Measurements from ENCODE around the gene LRRC41.
"Not testable (repeated sequence)": the region's sequence is repeated elsewhere in the genome, so short reads cannot be mapped to it uniquely, and the experiment has no call there.

DNA sequence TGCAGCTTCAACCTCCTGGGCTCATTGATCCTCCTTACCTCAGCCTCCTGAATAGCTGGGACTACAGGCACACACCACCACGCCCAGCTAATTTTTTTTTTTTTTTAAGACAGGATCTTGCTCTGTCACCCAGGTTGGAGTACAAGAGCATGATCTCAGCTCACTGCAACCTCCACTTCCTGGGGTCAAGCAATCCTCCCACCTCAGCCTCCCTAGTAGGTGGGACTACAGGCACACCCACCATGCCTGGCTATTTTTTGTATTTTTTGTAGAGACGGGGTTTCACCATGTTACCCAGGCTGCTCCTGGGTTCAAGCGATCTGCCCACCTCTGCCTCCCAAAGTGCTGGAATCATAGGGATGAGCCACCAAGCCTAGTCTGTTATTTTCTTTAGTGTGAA lies 59.6 kb downstream of the LRRC41 start:
- TF ChIP-seq, protein P1, sequence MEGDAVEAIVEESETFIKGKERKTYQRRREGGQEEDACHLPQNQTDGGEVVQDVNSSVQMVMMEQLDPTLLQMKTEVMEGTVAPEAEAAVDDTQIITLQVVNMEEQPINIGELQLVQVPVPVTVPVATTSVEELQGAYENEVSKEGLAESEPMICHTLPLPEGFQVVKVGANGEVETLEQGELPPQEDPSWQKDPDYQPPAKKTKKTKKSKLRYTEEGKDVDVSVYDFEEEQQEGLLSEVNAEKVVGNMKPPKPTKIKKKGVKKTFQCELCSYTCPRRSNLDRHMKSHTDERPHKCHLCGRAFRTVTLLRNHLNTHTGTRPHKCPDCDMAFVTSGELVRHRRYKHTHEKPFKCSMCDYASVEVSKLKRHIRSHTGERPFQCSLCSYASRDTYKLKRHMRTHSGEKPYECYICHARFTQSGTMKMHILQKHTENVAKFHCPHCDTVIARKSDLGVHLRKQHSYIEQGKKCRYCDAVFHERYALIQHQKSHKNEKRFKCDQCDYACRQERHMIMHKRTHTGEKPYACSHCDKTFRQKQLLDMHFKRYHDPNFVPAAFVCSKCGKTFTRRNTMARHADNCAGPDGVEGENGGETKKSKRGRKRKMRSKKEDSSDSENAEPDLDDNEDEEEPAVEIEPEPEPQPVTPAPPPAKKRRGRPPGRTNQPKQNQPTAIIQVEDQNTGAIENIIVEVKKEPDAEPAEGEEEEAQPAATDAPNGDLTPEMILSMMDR (CRISPR knock-in tag; IDR thresholded peaks at IDR 0.05) = not testable (repeated sequence)
- TF ChIP-seq CREB1 (IDR thresholded peaks at IDR 0.05); CREB1 (CRISPR knock-in tag; IDR thresholded peaks at IDR 0.05); HNF1A (IDR thresholded peaks at IDR 0.05; ENCODE audit: low read depth); HNF1A (CRISPR knock-in tag; IDR thresholded peaks at IDR 0.05; ENCODE audit: borderline replicate concordance); ZNF3 (CRISPR knock-in tag; IDR thresholded peaks at IDR 0.05); TAF1 (CRISPR knock-in tag; IDR thresholded peaks at IDR 0.05); SIX4 (CRISPR knock-in tag; IDR thresholded peaks at IDR 0.05); FOXK2 (IDR thresholded peaks at IDR 0.05); GMEB1 (CRISPR knock-in tag; IDR thresholded peaks at IDR 0.05; ENCODE audit: borderline replicate concordance); HOXD1 (CRISPR knock-in tag; IDR thresholded peaks at IDR 0.05): not testable (repeated sequence)
- TF ChIP-seq, protein P2, sequence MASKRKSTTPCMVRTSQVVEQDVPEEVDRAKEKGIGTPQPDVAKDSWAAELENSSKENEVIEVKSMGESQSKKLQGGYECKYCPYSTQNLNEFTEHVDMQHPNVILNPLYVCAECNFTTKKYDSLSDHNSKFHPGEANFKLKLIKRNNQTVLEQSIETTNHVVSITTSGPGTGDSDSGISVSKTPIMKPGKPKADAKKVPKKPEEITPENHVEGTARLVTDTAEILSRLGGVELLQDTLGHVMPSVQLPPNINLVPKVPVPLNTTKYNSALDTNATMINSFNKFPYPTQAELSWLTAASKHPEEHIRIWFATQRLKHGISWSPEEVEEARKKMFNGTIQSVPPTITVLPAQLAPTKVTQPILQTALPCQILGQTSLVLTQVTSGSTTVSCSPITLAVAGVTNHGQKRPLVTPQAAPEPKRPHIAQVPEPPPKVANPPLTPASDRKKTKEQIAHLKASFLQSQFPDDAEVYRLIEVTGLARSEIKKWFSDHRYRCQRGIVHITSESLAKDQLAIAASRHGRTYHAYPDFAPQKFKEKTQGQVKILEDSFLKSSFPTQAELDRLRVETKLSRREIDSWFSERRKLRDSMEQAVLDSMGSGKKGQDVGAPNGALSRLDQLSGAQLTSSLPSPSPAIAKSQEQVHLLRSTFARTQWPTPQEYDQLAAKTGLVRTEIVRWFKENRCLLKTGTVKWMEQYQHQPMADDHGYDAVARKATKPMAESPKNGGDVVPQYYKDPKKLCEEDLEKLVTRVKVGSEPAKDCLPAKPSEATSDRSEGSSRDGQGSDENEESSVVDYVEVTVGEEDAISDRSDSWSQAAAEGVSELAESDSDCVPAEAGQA (IDR thresholded peaks at IDR 0.05; ENCODE audit: low read depth) = not testable (repeated sequence)
- TF ChIP-seq, protein P2 (CRISPR knock-in tag; IDR thresholded peaks at IDR 0.05; ENCODE audit: borderline replicate concordance) = not testable (repeated sequence)
